ENCODE measurements around the gene DCX. TPM values are rescaled to one million over a fixed set of nuclear protein-coding genes. Genes with fewer than 3 reads are reported as not detected.
A peak's percentile ranks its signal among the peaks of the same experiment; 100 is the strongest.

Gene DCX
- total RNA-seq (2021) (not detected in 2 replicates), Bru-seq, nascent RNA (percentile 0 among the genes with signal in this experiment), BruChase-seq, experiment 1, labeled RNA remaining after a 2-hour chase (not detected), BruChase-seq, experiment 2, labeled RNA remaining after a 6-hour chase (not detected)
- long read RNA-seq = 0 reads

DNA sequence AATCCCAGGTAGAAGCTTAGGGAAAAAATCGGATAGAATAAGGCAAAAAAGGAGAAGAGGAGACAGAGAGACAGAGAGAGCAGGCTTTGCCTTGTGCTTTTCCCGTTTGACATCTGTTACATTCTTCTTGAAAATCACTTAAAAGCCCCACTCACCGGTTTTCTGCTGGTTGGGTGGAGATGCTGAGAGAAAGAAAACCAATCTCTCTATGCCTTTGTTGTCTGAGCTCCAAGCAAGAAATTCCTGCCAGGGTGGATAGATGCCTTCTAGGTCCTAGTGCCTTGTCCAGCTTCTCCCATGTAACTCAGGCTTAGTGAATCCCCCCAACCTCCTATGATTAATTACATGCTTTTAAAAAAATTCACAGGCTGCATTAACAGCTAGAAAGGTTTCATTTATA lies at the start of gene DCX:
DCX (minus strand) TSS at position 210 of the 400 bp plus-strand sequence. CDS start 1,794 bp downstream, outside the sequence.
- Histone ChIP-seq H3K79me2 (ENCODE audit: low read depth) (no peaks in the 10 kb centered on the region), H3K27ac (no peak within 1 kb of the TSS), H3K27me3 (ENCODE audit: insufficient read depth, low read depth) (peaks cover 12% of the 10 kb centered on the region; the same call in 1 of the 2 replicates), H2AFZ (no peak within 1 kb of the TSS), H3F3A (ENCODE audit: insufficient read depth, low read depth) (no peaks in the 10 kb centered on the region), H3K4me1 (replicated peaks; ENCODE audit: insufficient read depth) (no peaks in the 10 kb centered on the region), H3K36me3 (ENCODE audit: low read depth) (no peaks in the 10 kb centered on the region), H3K4me3 (no peak within 1 kb of the TSS), H4K20me1 (ENCODE audit: insufficient read depth) (no peaks in the 10 kb centered on the region), H3K4me2 (no peak within 1 kb of the TSS), H3K9me2 (ENCODE audit: insufficient read depth) (no peaks in the 10 kb centered on the region), H3K9me3 (ENCODE audit: insufficient read depth, low read depth) (no peaks in the 10 kb centered on the region; the same call in 1 of the 2 replicates)
- intact Hi-C loops (cut with micrococcal nuclease; ENCODE audit: unreplicated experiment) = no loop called here
- ChIA-PET CTCF (no interaction called here), POLR2A (ENCODE audit: unreplicated experiment) (no interaction called here)
- TF ChIP-seq, protein P1, sequence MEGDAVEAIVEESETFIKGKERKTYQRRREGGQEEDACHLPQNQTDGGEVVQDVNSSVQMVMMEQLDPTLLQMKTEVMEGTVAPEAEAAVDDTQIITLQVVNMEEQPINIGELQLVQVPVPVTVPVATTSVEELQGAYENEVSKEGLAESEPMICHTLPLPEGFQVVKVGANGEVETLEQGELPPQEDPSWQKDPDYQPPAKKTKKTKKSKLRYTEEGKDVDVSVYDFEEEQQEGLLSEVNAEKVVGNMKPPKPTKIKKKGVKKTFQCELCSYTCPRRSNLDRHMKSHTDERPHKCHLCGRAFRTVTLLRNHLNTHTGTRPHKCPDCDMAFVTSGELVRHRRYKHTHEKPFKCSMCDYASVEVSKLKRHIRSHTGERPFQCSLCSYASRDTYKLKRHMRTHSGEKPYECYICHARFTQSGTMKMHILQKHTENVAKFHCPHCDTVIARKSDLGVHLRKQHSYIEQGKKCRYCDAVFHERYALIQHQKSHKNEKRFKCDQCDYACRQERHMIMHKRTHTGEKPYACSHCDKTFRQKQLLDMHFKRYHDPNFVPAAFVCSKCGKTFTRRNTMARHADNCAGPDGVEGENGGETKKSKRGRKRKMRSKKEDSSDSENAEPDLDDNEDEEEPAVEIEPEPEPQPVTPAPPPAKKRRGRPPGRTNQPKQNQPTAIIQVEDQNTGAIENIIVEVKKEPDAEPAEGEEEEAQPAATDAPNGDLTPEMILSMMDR (conservative IDR thresholded peaks at IDR 0.05) = no peak
- TF ChIP-seq EZH2 (IDR thresholded peaks at IDR 0.05; ENCODE audit: low read depth) = no peak
- no peak for DNase-seq
- BruUV-seq (replicated peaks) = no TSS peak

DNA sequence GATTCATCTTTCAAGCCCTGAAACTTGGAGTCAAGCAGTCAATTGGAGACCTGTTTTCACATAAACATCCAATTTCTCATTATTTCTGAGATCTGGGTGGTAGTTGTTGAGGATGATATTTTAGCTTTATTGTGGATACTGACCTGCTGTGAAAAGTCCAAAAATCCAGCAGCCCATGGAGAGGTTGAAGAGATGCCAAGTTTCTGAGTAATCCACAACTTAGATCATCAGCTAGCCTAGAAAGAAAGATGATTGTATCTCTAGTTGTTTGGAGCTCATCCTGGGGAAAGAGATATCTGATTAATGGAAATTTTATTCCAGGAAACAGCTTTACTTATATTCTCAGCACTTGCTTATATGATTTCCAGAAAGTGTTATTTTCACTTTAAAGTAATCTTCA lies 48.6 kb upstream of the DCX start:
- no peaks in the 10 kb centered on the region for H3K9me3 ChIP-seq (ENCODE audit: insufficient read depth, low read depth)
- no peaks in the 10 kb centered on the region for H3K79me2 ChIP-seq (ENCODE audit: low read depth)
- POLR2A ChIA-PET (ENCODE audit: unreplicated experiment) = no interaction called here
- TF ChIP-seq EZH2 (IDR thresholded peaks at IDR 0.05; ENCODE audit: low read depth) = no peak
- TF ChIP-seq, protein P1 (conservative IDR thresholded peaks at IDR 0.05) = no peak
- H3K36me3 ChIP-seq (ENCODE audit: low read depth) = no peaks in the 10 kb centered on the region
- no peaks in the 10 kb centered on the region for H3K9me2 ChIP-seq (ENCODE audit: insufficient read depth)
- no peak overlapping the region for H3K4me2 ChIP-seq
- intact Hi-C loops (cut with micrococcal nuclease; ENCODE audit: unreplicated experiment) = no loop called here
- H3K27ac ChIP-seq = no peak overlapping the region
- CTCF ChIA-PET = no interaction called here
- H3K4me1 ChIP-seq (replicated peaks; ENCODE audit: insufficient read depth) = no peaks in the 10 kb centered on the region
- no peaks in the 10 kb centered on the region for H3K27me3 ChIP-seq (ENCODE audit: insufficient read depth, low read depth)
- no peak for DNase-seq
- H4K20me1 ChIP-seq (ENCODE audit: insufficient read depth) = no peaks in the 10 kb centered on the region
- no peak overlapping the region for H2AFZ ChIP-seq
- H3F3A ChIP-seq (ENCODE audit: insufficient read depth, low read depth) = no peaks in the 10 kb centered on the region
- BruUV-seq (replicated peaks) = no TSS peak
- no peak overlapping the region for H3K4me3 ChIP-seq

DNA sequence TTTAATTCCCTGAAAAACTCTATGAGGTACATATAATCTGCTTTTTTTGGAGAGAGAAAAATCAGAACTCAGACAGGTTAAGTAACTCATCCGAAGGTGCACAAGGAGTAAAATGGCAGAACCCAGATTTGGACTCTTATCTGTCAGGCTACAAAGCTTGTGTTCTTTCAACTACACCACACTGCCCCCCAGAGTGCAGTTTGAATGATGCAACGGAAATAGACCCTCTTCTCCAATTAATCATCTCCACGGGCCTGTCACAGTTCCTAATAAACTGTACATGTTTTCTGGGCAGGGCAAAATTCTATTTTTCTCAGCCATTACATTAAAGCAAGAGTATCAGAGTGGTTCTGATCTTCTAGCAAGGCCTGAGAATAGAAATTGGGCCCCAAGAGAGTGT lies 35.3 kb upstream of the DCX start:
- Histone ChIP-seq H3K27me3 (ENCODE audit: insufficient read depth, low read depth) (no peaks in the 10 kb centered on the region), H4K20me1 (ENCODE audit: insufficient read depth) (no peaks in the 10 kb centered on the region; the same call in 1 of the 2 replicates), H3K9me3 (ENCODE audit: insufficient read depth, low read depth) (no peaks in the 10 kb centered on the region), H2AFZ (no peak overlapping the region), H3K4me2 (no peak overlapping the region), H3K27ac (no peak overlapping the region), H3K79me2 (ENCODE audit: low read depth) (no peaks in the 10 kb centered on the region), H3F3A (ENCODE audit: insufficient read depth, low read depth) (no peaks in the 10 kb centered on the region), H3K4me3 (no peak overlapping the region), H3K4me1 (replicated peaks; ENCODE audit: insufficient read depth) (no peaks in the 10 kb centered on the region), H3K36me3 (ENCODE audit: low read depth) (no peaks in the 10 kb centered on the region), H3K9me2 (ENCODE audit: insufficient read depth) (no peaks in the 10 kb centered on the region; the same call in 1 of the 2 replicates)
- ChIA-PET CTCF (interaction anchor here (0.7 kb wide), 1 partner anchor 1193 kb away, joined by 3 read pairs; no protein-coding TSS in a partner anchor), POLR2A (ENCODE audit: unreplicated experiment) (no interaction called here)
- no peak for DNase-seq
- intact Hi-C loops (cut with micrococcal nuclease; ENCODE audit: unreplicated experiment) = loop anchor here (5.0 to 10.0 kb wide), 2 partner anchors 595 to 992 kb away; no protein-coding TSS in a partner anchor
- no peak for TF ChIP-seq EZH2 (IDR thresholded peaks at IDR 0.05; ENCODE audit: low read depth)
- TF ChIP-seq, protein P1 (conservative IDR thresholded peaks at IDR 0.05) = 0 out of 2 replicates have a peak, but pooled peaks have one; percentile 33
- no TSS peak for BruUV-seq (replicated peaks)
